ENCODE results near the gene NUBP2.
"Not testable (repeated sequence)": the region's sequence is repeated elsewhere in the genome, so short reads cannot be mapped to it uniquely, and the experiment has no call there.

The NUBP2 gene

DNA sequence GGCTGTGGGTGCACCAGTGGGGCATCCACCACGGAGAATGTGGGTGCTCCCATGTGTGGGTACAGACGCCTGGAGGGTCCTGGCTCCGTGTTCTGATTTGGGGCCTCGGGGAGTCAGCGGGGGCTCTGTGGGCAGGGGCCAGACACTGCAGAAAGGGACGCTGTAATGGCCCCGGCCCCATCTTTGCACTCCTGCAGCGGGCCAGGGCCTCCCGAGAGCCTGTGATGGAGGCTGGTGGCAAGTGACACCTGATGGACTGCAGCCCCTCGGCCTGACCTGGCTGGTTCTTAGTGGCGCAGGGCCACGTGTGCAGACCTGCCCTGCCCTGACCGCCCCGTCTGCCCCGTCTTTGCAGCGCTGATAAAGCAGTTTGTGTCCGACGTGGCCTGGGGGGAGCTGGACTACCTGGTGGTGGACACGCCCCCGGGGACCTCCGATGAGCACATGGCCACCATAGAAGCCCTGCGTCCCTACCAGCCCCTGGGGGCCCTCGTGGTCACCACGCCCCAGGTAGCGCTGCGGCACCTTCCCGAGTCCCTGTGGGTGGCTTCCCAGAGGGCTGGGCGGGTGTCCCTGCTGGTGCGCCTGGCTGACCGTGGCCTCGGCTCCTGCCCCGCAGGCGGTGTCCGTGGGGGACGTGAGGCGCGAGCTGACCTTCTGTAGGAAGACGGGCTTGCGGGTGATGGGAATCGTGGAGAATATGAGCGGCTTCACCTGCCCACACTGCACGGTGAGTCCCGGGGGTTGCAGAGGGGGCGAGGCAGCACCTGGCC, 4.7 kb downstream of the NUBP2 start:
- DNase-seq = peak; percentile 45

DNA sequence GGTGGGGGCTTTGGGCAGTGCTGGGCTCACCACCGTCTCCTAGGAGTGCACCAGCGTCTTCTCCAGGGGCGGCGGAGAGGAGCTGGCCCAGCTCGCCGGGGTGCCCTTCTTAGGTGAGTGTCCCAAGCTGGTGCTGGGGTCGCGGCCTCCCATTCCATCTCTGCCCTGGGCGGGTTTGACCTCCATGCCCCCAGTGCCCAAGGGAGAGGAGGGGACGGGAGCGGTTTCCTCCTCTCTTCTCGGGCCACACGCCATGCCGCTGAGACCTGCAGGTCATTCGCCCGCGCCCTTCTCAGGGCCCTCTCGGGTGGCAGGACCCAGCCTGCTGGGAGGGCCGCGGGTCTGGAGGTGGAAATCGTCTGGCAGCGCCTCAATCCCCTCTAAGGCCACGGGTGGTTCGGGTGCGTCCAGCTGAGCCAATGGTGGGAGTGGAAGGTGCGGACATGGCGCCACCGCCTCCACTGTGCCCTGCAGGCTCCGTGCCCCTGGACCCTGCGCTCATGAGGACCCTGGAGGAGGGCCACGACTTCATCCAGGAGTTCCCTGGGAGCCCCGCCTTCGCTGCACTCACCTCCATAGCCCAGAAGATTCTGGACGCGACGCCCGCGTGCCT, 5.4 kb downstream of the NUBP2 start:
- peak; percentile 44 for DNase-seq

DNA sequence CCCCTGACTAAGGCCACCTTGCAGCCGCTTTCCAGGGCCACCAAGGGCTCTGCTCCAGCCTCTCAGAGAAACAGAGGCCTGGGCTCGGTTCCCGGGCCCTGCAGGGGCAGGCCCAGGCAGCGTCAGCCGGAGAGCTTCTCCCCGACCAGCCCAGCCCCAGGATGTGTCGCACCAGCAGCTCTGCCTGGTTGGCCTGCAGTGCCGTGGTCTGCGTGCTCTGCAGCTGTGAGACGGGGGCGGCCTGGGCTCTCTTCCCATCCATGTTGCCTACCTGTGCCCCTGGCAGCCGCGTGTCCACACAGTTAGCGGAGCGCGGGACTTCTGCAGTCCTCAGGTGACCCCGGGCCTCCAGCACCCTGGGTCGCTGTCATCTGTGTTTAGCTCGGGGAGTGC, 5.9 kb downstream of the NUBP2 start:
- DNase-seq = peak; percentile 43

DNA sequence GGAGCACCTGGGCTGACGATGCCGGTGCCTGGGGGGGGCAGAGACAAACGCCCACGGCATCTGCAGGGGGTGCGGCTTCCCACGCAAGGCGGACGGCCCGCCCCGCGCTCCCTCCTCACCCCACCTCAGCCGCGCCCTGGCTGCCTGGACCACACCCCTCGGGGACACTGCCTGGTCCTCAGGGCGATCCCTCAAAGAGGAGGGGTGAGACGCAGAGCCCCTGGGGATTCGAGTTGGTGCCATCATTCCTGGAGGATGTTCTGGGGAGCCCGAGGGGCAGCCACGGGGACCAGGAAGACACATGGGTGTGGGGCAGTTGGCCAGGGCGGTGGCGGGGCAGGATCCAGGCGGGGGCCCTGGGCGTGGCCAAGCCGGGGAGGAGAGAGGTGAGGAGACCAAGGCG, 6.9 kb downstream of the NUBP2 start:
- peak; percentile 47 for DNase-seq

DNA sequence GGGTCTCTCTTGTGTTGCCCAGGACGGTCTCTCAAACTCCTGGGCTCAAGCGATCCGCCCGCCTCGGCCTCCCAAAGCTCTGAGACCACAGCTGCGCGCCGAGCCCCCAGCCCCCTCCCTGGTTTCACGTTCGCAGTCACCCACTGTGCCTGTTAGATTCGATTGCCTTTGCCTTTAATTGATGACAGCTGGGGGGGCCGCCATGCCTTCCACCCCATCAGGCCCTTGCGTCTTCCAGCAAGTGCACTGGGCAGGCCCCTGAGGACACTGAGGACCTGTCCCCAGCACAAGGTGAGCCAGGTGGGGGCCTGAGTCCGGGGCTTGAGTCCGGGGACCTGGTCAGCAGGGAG, 7.5 kb downstream of the NUBP2 start:
- no peak for DNase-seq

DNA sequence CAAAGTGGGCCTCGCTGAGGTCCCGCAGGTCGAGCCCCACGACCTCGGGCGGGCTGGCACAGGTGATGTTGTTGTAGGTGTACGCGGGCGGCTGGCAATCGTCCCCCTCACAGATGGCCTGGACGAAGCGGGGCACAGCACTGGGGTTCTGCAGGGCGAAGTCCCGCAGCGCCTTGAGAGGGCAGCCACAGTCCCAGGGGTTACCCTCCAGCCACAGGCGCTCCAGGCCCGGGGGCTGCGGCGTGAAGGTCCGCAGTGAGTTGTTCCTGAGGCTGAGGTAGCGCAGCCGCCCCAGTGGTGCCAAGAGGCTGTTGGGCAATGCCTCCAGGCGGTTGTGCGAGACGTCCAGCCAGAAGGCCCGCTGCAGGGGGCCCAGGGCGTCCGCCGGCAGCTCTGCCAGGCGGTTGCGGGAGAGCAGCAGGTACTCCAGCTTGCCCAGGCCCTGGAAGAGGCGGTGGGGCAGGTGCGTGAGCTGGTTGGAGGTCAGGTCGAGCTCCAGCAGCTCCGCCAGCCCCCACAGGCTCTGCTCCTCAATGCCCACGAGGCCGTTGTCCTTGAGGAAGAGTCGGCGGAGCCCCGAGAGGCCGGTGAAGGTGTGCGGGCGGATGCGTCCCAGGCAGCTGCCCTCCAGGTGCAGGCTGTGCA, 8.0 kb downstream of the NUBP2 start:
- DNase-seq = no peak

DNA sequence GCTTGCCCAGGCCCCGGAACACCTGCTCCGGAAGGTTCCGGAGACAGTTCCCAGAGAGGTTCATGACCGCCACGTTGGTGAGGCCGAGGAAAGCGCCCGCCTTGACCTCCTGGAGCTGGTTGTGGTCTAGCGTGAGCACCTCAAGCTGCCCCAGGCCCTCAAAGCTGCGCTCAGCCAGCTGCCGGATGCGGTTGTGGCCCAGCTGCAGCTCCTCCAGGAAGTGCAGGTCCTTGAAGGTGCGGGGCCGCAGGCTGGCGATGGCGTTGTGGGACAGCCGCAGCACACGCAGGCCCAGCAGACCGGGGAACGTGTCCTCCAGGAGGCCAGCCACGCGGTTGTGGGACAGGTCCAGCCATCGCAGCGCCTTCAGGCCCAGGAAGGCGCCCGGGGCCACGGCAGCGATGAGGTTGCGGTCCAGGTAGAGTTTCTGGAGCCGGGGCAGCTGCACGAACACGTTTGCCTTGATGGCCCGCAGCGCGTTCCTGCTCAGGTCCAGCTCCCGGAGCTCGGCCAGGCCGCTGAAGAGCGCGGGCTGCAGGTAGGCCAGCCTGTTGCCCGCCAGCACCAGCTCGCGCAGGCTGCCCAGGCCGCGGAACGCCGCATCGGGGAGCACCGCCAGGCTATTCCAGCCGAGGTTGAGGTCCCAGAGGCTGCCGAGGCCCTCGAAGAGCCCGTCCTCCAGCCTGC, 8.6 kb downstream of the NUBP2 start:
- DNase-seq = no peak

DNA sequence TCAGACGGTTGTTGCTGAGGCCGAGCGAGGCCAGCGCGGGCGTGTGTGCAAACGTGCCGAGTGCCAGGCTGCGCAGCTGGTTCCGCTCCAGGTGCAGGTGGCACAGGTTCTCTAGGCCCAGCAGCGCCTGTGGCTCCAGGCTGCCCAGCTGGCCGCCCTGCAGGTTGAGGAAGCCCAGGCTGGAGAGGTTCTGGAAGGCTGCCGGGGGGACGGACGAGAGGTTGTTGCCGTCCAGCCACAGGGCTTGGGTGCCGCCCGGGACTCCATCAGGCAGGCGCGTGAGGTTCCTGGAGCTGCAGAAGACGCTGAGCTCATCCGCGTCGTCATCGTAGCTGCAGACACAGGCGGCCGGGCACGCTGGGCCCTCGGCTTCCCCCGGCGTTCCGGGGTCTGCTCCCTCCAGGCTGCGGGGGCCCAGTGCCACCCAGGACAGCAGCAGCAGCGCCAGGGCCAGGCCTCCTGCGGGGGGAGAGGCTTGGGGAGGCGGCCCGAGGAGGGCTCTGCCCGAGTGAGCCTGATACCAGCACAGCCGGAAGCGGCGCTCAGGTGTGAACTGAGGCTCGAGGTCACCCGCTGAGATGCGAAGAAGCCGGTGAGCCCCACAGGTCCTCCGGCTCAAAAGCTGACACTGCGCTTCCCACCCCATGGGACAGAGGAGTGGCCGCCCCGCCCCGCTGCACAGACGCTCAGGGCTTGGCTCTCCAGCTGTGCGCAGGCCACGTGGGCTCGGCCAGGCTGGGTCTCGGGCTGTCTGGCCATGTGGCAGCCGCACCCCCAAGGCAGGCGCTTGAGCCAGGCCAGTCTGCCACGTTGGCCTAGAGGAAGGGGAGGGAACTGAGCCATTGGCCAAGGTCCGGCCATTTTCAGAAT, 9.4 kb downstream of the NUBP2 start:
- peak; percentile 44 for DNase-seq

DNA sequence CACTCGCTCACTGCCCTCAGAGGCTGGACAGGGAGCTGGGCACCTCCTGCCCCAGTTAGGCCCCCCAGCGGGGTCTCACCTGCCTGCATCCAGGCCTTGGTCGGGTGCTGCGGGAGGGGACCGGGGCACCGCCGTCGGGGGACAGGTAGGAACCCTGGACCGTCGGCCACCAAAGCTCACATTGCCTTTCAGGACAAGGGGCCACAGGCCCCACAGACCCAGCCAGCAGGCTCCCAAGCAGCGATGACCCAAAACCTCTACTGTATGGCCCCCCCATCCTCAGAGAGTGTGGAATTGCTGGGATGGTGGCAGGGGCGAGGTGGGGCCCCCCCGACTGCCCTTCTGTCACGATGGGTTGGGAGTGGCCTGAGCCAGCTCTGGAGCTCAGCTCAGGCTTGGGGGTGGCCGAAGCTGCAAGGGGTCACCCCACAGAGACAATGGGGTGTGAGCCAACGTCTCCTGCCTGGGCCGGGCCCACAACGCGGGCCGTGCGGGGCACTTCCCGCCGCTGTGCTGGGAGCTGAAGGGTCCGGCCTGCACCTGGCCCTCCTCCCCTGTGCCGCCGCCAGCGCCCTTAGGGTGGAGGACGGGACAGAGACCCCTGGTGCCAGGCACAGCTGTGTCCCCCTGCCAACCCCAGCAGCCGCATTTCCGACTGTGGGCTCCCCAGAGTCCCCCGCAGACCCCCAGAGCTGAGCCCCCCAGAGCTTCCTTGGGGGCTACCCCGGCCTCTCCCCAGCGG, 10.2 kb downstream of the NUBP2 start:
- peak; percentile 42 for DNase-seq

DNA sequence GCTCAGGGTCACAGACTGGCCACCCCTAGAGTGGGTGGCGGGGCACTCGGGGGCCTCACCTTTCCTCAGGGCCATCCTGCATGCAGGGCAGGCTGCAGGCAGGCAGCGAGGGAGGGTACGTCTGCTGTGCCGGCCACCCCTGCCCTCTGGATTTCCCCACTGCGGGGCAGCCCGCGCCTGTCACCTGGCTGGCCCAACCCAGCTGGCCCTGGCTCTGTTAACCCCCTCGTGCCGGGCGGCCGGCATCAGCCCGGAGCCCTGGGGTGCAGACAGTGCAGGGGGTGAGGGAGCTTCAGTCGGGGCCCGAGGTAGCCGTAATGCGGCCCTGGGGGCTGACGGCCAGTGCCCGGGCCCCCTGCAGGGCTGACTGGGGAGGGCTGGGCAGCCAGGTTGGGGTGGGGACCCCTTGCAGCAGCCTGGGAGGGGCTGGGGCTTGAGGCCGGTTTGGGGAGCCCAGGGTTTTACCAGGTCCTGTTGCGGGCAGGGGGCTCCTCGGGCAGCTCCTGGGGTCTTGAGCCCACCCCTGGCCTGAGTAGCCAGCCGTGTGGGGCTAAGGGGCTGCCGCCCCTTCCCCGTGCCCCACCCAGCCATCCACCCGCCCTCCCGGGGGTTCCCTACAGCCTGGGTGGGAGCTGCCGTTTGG, 10.9 kb downstream of the NUBP2 start, which contains the start of gene IGFALS:
Gene IGFALS (minus strand): TSS at position 128 of the 643 bp plus-strand sequence. CDS start 53 bp downstream, at position 75.
- no peak for DNase-seq

DNA sequence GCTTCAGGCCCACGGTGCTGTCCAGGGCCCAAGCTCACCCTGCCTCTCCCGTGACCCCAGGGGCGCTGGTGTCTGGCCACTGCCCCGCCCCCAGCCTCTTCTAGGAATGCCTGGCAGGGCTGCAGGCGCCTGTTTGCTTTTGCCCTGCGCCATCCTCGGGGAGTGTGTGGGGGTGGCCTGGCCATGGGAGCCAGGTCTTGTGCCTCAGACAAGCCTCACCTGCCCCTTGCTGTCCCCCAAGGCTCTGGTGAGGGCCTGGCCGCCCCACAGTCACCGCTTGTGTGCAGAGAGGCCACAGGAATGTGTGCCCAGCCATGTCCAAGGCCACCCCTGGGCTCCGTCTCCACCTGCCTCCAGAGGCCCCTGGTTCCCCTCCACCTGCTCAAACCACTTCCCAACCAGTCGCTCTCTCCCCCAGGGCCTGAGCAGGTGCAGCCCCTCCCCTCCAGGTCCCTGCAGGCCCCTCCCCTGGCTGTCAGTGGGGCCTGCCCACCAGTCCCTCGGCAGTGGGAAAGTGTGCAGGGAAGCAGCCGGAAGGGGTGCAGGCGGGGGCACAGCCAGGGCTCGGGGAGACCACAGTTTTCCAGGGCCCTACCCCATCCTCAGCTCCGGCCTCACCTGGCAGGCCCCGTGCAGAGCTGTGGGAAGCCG, 11.6 kb downstream of the NUBP2 start:
- peak; percentile 47 for DNase-seq

DNA sequence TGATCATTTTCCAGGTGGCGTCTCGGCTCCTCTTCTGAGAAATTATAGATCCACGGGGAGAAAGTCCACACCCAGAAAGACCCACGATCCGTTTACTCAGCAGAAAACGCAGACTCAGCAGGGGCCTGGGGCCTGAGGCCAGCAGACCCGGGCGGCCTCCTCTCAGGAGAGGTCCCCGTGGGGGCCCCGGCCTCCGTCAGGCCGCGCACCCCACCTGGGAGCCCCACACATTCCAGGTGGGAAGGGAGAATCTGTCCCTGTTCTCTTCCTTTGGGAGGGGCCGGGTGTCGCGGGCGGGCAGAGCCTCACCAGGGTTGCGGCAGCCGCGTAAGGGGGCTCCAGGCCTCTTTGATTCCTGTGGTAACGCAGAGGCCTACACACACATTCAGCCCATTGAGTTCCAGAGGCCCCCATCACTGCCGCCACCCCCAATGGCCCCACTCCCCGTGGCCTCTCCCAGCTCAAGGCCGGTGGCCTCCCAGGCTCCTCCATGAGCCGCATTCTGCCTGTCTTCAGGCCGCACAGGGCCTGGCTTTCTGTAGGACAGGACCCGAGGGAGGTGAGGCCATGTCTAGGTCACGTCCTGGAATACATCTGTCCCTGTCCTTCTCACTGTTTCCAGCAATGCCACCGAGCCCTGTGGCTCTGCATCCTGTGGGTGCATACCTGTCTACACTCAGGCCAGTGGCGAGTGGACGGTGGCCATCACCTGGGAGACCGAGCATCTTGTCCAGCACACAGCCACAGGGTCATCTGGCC, 12.3 kb downstream of the NUBP2 start:
- no peak for DNase-seq

DNA sequence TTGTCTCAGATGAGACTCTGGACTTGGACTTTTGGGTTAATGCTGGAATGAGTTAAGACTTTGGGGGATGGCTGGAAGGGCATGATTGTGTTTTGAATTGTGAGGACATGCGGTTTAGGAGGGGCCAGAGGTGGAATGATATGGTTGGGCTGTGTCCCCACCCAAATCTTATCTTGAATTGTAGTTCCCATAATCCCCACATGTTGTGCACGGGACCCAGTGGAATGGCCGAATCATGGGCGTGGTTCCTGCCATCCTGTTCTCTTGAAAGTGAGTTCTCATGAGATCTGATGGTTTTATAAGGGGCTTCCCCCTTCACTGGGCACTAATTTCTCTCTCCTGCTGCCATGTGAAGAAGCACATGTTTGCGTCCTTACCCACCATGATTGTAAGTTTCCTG, 16.5 kb downstream of the NUBP2 start:
- not testable (repeated sequence) for DNase-seq

DNA sequence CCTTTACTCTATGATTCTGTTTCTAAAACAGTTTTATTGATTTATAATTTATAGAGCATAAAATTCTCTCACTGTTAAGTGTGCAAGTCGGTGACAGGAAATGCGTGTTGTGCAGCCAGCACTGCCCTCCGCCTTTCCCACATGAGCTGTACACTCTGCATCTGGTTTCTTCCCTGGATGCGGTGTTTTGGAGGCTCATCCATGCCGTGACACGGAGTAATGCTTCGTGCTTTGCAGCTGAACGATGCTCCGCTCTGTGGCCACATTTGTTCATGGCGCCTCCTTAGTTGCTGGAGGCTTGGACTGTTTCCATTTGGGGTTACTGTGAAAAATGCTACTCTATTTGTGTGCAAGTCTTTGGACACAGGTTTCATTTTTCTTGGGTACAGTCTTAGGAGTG, 17.9 kb downstream of the NUBP2 start:
- no peak for DNase-seq

DNA sequence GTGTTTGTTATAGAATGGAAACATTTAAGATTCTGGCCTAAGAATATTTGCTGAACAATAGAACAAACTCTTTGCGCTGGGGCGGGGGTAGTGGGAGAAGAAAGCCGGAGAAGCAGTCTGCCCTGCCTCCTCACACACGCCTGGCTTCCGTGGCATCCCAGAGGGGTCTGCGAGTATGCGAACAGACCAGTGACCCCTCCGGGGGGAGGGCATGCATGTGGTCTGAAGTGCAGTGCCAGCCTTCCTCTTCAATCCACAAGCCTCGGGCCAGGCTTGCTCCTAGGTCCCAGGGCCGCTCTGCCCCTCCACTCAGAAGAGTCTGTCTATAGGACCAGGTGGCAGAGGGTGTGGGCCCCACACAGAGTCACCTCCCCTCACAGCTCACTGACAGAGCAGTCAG, 24.9 kb downstream of the NUBP2 start:
- DNase-seq = no peak

DNA sequence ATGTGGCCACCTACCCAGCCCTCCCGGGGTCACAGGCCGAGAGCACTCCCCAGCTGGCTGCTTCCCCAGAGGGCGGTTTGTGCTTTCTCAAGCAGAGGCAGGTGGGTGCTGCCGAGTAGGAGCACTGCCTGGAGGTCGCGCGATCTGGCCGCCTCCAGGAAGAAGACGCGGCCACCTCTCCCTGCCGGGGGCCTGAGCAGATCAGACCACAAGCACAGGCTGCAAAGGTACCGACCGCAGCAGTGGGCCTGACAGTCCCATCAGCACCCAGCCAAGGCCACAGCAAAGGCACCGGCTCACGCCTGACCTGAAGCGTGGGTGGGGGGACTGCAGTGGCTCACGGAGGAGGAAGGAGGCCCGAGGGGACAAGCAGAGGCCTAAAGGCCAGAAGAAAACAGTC, 25.9 kb downstream of the NUBP2 start:
- no peak for DNase-seq

DNA sequence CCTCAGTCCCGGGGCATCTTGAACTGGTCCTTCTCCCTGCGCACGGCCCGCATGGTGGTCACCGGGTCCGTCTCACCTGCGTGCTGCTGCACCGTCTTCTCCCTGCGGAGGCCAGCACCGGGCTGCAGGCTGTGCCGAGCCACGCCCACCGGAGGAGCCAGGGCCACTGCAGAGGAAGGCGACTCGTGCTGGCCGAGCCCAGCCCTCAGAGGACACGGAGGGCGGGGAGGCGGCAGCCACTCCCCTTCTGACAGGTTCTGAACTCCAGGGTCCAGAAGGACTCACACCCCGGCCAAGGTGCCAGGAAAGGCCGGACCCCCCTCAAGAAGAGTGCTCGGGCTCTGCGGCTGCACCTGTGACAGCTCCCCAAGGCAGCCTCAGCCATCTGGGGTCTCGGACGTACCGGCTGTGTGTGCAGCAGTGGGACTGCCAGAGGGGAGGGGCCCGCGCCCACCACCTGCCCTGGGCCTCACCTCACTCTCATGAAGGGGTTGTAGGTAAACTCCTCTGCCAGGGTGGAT, 26.6 kb downstream of the NUBP2 start:
- no peak for DNase-seq

DNA sequence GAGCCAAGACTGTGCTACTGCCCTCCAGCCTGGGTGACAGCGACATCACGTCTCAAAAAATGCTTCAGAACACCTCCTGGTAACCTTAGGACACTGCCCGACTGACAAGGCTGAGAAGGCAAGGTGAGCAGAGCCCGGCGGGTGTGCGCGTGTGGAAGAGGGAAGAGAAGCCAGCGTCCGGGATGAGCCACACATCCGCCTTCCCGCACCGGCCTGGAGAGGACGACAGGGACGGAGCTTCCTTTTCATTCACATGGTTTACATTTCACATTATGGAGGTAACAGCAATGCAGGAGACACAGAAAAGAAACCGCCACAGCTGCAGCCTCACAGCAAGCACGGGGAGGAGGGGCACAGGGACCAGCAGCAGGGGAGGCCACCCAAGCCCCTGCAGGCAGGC, 27.3 kb downstream of the NUBP2 start:
- no peak for DNase-seq

DNA sequence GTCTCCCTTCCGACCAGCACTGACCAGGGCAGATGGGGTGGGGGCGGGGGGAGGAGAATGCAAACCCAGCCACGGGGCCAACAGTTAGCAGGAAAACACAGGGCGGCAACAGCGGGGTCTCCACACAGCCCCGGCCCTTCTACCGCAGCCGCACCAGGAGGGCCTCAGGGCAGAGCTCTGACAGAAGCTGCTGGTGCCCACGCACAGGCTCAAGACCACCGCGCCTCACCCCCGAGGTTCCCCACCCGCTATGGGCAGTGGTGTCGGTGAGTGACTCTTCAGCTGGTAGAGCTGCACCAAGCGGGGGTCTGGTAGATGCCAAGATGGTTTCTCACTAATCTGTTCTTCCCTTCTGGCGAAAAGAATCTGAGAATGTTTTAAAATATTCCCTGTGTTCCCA, 27.8 kb downstream of the NUBP2 start:
- no peak for DNase-seq

DNA sequence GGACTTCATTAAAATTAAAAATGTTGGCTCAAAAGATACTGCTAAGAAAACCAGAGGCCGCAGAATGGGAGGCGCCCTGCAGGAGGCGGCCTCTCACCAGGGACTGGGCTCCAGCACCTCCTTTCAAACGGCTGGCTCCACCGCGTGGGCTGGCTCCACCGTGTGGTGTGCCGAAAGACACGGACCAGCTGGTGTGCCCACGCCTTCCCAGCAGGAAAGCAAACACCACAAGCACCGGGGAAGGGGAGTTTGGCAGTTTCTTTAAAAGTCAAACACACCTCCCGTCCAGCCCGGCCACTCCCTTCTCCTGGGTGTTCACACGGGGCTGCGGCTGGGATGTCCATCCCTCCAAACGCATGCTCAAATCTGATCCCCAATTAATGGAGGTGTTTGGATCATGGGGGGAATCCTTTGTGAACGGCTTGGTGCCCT, 30.0 kb downstream of the NUBP2 start:
- DNase-seq = peak; percentile 74

Data from activated CD8-positive, alpha-beta memory T cell treated with anti-CD3 and anti-CD28 coated beads, Interleukin-2, amount 50 U/mL, for 48 hours (primary cell).